Measurements from ENCODE around the gene TNIK.
"Not testable (repeated sequence)": the region's sequence is repeated elsewhere in the genome, so short reads cannot be mapped to it uniquely, and the experiment has no call there.

Gene TNIK

GRCh38 chr3:171469376-171469775, 9.2 kb upstream of the TNIK start:
- DNase-seq (ENCODE audit: low read depth in 2 of 2) = no peak

- no peak for DNase-seq (ENCODE audit: low read depth in 2 of 2)
Observed at GRCh38 chr3:171468296-171468906, 8.2 kb upstream of the TNIK start.

- DNase-seq (ENCODE audit: low read depth in 2 of 2) = no peak
Observed at GRCh38 chr3:171465763-171466162, 5.6 kb upstream of the TNIK start.

GRCh38 chr3:171464462-171464861, 4.3 kb upstream of the TNIK start:
- no peak for DNase-seq (ENCODE audit: low read depth in 2 of 2)

GRCh38 chr3:171462224-171462623, 2.0 kb upstream of the TNIK start:
- peak in 1 of 2 donors; percentile 24 for DNase-seq (ENCODE audit: low read depth in 2 of 2)

- no peak for DNase-seq (ENCODE audit: low read depth in 2 of 2)
Observed at GRCh38 chr3:171461525-171461917, 1.3 kb upstream of the TNIK start.

- DNase-seq (ENCODE audit: low read depth in 2 of 2) = peak in 1 of 2 donors; percentile 37
Observed at GRCh38 chr3:171460725-171461524, 720 bp upstream of the TNIK start.

- DNase-seq (ENCODE audit: low read depth in 2 of 2) = peak; percentile 25
Observed at GRCh38 chr3:171459137-171459941, 866 bp downstream of the TNIK start.

- no peak for DNase-seq (ENCODE audit: low read depth in 2 of 2)
Observed at GRCh38 chr3:171458864-171459136, 1.4 kb downstream of the TNIK start.

GRCh38 chr3:171458071-171458863, 1.9 kb downstream of the TNIK start:
- peak in 1 of 2 donors; percentile 15 for DNase-seq (ENCODE audit: low read depth in 2 of 2)

- DNase-seq (ENCODE audit: low read depth in 2 of 2) = no peak
Observed at GRCh38 chr3:171457607-171458061, 2.6 kb downstream of the TNIK start.

GRCh38 chr3:171456765-171457606, 3.2 kb downstream of the TNIK start:
- no peak for DNase-seq (ENCODE audit: low read depth in 2 of 2)

GRCh38 chr3:171455603-171456550, 4.3 kb downstream of the TNIK start:
- no peak for DNase-seq (ENCODE audit: low read depth in 2 of 2)

GRCh38 chr3:171454041-171454440, 6.2 kb downstream of the TNIK start:
- DNase-seq (ENCODE audit: low read depth in 2 of 2) = no peak

- DNase-seq (ENCODE audit: low read depth in 2 of 2) = no peak
Observed at GRCh38 chr3:171453180-171453886, 6.9 kb downstream of the TNIK start.

GRCh38 chr3:171452328-171452727, 7.9 kb downstream of the TNIK start:
- no peak for DNase-seq (ENCODE audit: low read depth in 2 of 2)

- no peak for DNase-seq (ENCODE audit: low read depth in 2 of 2)
Observed at GRCh38 chr3:171451915-171452314, 8.3 kb downstream of the TNIK start.

GRCh38 chr3:171447579-171447891, 12.7 kb downstream of the TNIK start:
- not testable (repeated sequence) for DNase-seq (ENCODE audit: low read depth in 2 of 2)

Measured in stimulated activated CD4-positive, alpha-beta T cell treated with anti-CD3 and anti-CD28 coated beads, Interleukin-1b, Interleukin-23, amount 100 ng/mL, for 4 hours (primary cell).